ENCODE results near the gene CNTFR. TPM values are rescaled to one million over a fixed set of nuclear protein-coding genes. Genes with fewer than 3 reads are reported as not detected.

Gene CNTFR
- total RNA-seq, 4 donors from 2014 or later, result 17.5 to 130 (median 49.1) TPM

DNA sequence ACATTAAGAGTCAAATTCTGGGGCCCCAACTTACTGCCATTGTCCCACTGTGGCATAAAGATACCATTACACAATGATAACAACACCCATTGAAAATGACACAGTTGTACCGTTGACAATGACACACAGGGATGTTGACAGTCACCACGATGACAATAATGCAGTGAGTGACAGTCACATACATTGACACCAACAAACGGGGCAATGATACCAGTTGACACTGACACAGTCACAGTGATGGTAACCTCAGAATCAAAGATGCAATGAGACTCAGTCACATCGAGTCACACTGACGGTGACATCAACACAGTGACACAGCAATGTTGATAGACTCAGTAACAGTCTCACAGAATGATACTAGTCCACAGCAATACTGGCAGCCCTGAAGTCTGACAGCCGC lies 16.9 kb downstream of the CNTFR start:
- TF ChIP-seq, protein P1, sequence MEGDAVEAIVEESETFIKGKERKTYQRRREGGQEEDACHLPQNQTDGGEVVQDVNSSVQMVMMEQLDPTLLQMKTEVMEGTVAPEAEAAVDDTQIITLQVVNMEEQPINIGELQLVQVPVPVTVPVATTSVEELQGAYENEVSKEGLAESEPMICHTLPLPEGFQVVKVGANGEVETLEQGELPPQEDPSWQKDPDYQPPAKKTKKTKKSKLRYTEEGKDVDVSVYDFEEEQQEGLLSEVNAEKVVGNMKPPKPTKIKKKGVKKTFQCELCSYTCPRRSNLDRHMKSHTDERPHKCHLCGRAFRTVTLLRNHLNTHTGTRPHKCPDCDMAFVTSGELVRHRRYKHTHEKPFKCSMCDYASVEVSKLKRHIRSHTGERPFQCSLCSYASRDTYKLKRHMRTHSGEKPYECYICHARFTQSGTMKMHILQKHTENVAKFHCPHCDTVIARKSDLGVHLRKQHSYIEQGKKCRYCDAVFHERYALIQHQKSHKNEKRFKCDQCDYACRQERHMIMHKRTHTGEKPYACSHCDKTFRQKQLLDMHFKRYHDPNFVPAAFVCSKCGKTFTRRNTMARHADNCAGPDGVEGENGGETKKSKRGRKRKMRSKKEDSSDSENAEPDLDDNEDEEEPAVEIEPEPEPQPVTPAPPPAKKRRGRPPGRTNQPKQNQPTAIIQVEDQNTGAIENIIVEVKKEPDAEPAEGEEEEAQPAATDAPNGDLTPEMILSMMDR (IDR thresholded peaks at IDR 0.05; ENCODE audit: low read depth), result no peak

DNA sequence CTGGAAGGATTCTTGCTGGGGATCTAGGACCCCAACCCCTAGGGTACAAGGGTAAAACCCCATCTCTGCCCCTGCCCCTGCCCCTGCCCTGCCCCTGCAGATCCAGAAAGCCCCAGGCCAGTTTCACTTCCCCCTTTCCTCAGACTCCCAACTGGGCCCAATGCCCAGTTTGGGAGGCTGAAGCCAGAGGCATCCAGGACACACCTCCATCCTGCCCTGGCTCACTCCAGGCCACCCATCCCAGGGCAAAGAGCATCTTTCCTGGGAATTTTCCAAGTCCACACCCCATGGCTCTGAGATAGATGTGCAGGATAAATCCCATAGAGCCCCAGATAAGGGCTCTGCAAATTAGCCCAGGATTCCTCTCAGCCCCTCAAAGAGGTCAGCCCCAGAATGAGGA lies 17.4 kb downstream of the CNTFR start:
- TF ChIP-seq, protein P1 (IDR thresholded peaks at IDR 0.05; ENCODE audit: low read depth), result no peak

- TF ChIP-seq, protein P1 (IDR thresholded peaks at IDR 0.05; ENCODE audit: low read depth), result no peak
Observed at GRCh38 chr9:34571481-34571810, 18.1 kb downstream of the CNTFR start.

- TF ChIP-seq, protein P1 (IDR thresholded peaks at IDR 0.05; ENCODE audit: low read depth), result no peak
Observed at GRCh38 chr9:34570809-34571480, 18.6 kb downstream of the CNTFR start.

DNA sequence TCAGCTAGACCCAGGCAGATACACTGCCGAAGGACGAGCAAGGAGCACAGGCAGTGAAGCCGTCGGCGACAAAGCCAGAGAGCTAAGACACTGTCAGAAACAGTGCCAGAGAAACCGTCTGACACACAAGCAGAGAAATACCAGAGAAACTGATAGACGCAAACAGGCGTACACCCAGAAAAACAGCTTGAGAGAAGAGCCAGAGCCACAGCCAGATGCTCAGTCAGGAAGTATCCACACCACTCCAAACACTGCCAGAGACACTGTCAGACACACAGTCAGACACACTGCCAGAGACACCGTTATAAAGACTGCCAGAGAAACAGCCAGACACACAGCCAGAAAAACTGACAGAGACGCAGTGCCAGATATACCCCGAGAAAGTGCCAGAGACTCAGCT lies 19.1 kb downstream of the CNTFR start:
- TF ChIP-seq, protein P1 (IDR thresholded peaks at IDR 0.05; ENCODE audit: low read depth), result no peak

- TF ChIP-seq, protein P1 (IDR thresholded peaks at IDR 0.05; ENCODE audit: low read depth), result no peak
Observed at GRCh38 chr9:34568774-34569173, 20.8 kb downstream of the CNTFR start.

GRCh38 chr9:34568133-34568532 lies 21.4 kb downstream of the CNTFR start:
- TF ChIP-seq, protein P1 (IDR thresholded peaks at IDR 0.05; ENCODE audit: low read depth), result no peak

Measured in subcutaneous adipose tissue (tissue), 4 donors.